SK-N-SH (cell line): Measurements from ENCODE around the gene SPRING1. TPM values are rescaled to one million over a fixed set of nuclear protein-coding genes. Genes with fewer than 3 reads are reported as not detected.
"Not testable (repeated sequence)": the region's sequence is repeated elsewhere in the genome, so short reads cannot be mapped to it uniquely, and the experiment has no call there.

Experiments used
- CTCF ChIA-PET: fragments of 300-600, 350-600 bp; formaldehyde crosslinking; extraction: SDS; loops from one replicate; lab custom pipeline; 2021; lab: Yijun Ruan, JAX
- POLR2A ChIA-PET: fragments of 350-600 bp; sonication (Branson Sonifier 250); formaldehyde crosslinking; extraction: SDS; loops from one replicate; lab custom pipeline; 2020; ENCODE audit warnings: antibody characterized with exemption, inconsistent platforms; lab: Yijun Ruan, JAX
- DNase-seq: peaks from one replicate; pipeline ENCODE4 v3.0.0; 2012
- H2AFZ ChIP-seq: fragments of 200-600 bp; sonication (generic); 2 replicates; pipeline ENCODE4 v1.8.1; 2016; ENCODE audit warnings: antibody characterized with exemption, mild to moderate bottlenecking, low read depth
- H3F3A ChIP-seq: fragments of 200-600 bp; sonication (generic); replicated peaks from 2 replicates; pipeline ENCODE3; 2016; ENCODE audit warnings: antibody characterized with exemption, mild to moderate bottlenecking; ENCODE audit not compliant: insufficient read depth
- H3K27ac ChIP-seq, 2 experiments: fragments of 200-500 bp in 1 of 2; fragments of 200-600 bp in 1 of 2; sonication (Bioruptor generic) in 1 of 2; sonication (generic), shearing (Covaris generic) in 1 of 2; 2 replicates each; pipeline versions ENCODE4 v1.5.1 to v1.6.1; 2014 to 2016; ENCODE audit warnings: low read depth in 2 of 2, inconsistent platforms in 1 of 2, low read length in 1 of 2, mild to moderate bottlenecking in 1 of 2, mixed read lengths in 1 of 2
- H3K27me3 ChIP-seq: fragments of 200-600 bp; sonication (generic), shearing (Covaris generic); 2 replicates; pipeline ENCODE4 v1.6.1; 2016; ENCODE audit warnings: mixed run types; ENCODE audit not compliant: insufficient read depth
- H3K36me3 ChIP-seq, 2 experiments: fragments of 200-500 bp in 1 of 2; fragments of 200-600 bp in 1 of 2; sonication (Bioruptor generic) in 1 of 2; sonication (generic) in 1 of 2; replicated peaks in 1 of 2; 2 replicates each; pipeline versions ENCODE3 to v1.5.1; 2014 to 2016; ENCODE audit warnings: low read length in 1 of 2, mild to moderate bottlenecking in 1 of 2; ENCODE audit not compliant: insufficient read depth in 2 of 2, control insufficient read depth in 1 of 2
- H3K4me1 ChIP-seq, 2 experiments: fragments of 200-500 bp in 1 of 2; fragments of 200-600 bp in 1 of 2; sonication (Bioruptor generic) in 1 of 2; sonication (generic), shearing (Covaris generic) in 1 of 2; 2 replicates each; pipeline versions ENCODE4 v1.5.1 to v1.6.1; 2014 to 2016; ENCODE audit warnings: low read depth in 1 of 2, low read length in 1 of 2, mixed run types in 1 of 2; ENCODE audit not compliant: insufficient read depth in 2 of 2, control insufficient read depth in 1 of 2
- H3K4me2 ChIP-seq: fragments of 200-600 bp; sonication (generic), shearing (Covaris generic); 2 replicates; pipeline ENCODE4 v1.6.1; 2017; ENCODE audit warnings: mixed run types
- H3K4me3 ChIP-seq, 2 experiments: fragments of 200-500 bp in 1 of 2; fragments of 200-600 bp in 1 of 2; sonication (Bioruptor generic) in 1 of 2; sonication (generic), shearing (Covaris generic) in 1 of 2; 2 replicates each; pipeline versions ENCODE4 v1.5.1 to v1.8.1; 2014 to 2016; ENCODE audit warnings: low read depth in 2 of 2, inconsistent platforms in 1 of 2, low read length in 1 of 2, mild to moderate bottlenecking in 1 of 2, mixed read lengths in 1 of 2, moderate library complexity in 1 of 2
- H3K79me2 ChIP-seq: fragments of 200-600 bp; sonication (generic); 2 replicates; pipeline ENCODE4 v1.8.1; 2017; ENCODE audit warnings: mild to moderate bottlenecking; ENCODE audit not compliant: insufficient read depth
- H3K9ac ChIP-seq: fragments of 200-600 bp; sonication (generic); 2 replicates; pipeline ENCODE4 v1.6.1; 2017; ENCODE audit warnings: mixed run types
- H3K9me2 ChIP-seq: fragments of 200-600 bp; sonication (generic); 2 replicates; pipeline ENCODE4 v1.6.1; 2017; ENCODE audit warnings: mixed run types
- H3K9me3 ChIP-seq: fragments of 200-600 bp; sonication (generic); 2 replicates; pipeline ENCODE4 v1.6.1; 2017; ENCODE audit warnings: mixed run types, mild to moderate bottlenecking, moderate library complexity
- H4K20me1 ChIP-seq: fragments of 200-600 bp; sonication (generic); 2 replicates; pipeline ENCODE4 v1.6.1; 2017; ENCODE audit warnings: mild to moderate bottlenecking, mixed run types; ENCODE audit not compliant: insufficient read depth
- EP300 ChIP-seq, 2 experiments: IDR thresholded peaks; 2 replicates each; pipeline versions ENCODE4 v1.4.0 to v1.6.1; 2012; ENCODE audit warnings: borderline replicate concordance in 1 of 2, low read depth in 1 of 2, low read length in 1 of 2
- EZH2phosphoT487 ChIP-seq: fragments of 200-600 bp; sonication (generic); IDR thresholded peaks from 2 replicates; pipeline ENCODE4 v1.6.1; 2017; ENCODE audit warnings: low read depth, mixed run types, mild to moderate bottlenecking, antibody characterized with exemption, moderate library complexity, borderline replicate concordance
- JUND ChIP-seq: IDR thresholded peaks from 2 replicates; pipeline ENCODE4 v1.4.0; 2012
- POLR2AphosphoS5 ChIP-seq: IDR thresholded peaks from 2 replicates; pipeline ENCODE4 v1.6.1; 2012; ENCODE audit warnings: low read depth, low read length
- RCOR1 ChIP-seq: fragments of 150-350 bp; IDR thresholded peaks from 2 replicates; pipeline ENCODE4 v1.6.1; 2017; ENCODE audit warnings: antibody characterized with exemption, low read length
- TEAD4 ChIP-seq: IDR thresholded peaks from 2 replicates; pipeline ENCODE4 v1.4.0; 2012; ENCODE audit warnings: mild to moderate bottlenecking, borderline replicate concordance; ENCODE audit not compliant: insufficient read depth
- YY1 ChIP-seq: IDR thresholded peaks from 2 replicates; pipeline ENCODE4 v1.4.0; 2012; ENCODE audit warnings: low read depth, mild to moderate bottlenecking
- WGBS: methylation state at CpG from one replicate; pipeline ENCODE4 v1.1.6; 2017; ENCODE audit warnings: low lambda C conversion rate; 5-methylcytosine and 5-hydroxymethylcytosine counted together
- polyA plus RNA-seq, 3 experiments: library from polyadenylated mRNA; depleted of rRNA; stranded (reverse); fragments of >200 nt; gene quantifications; 2 replicates each; pipeline ENCODE4 v1.2.3, GENCODE V29; 2012
- TF ChIP-seq, protein P1 (sequence below): fragments of 200-600 bp; sonication (generic); IDR thresholded peaks from 2 replicates; pipeline ENCODE4 v1.6.1; 2017; ENCODE audit warnings: antibody characterized with exemption, mild to moderate bottlenecking, moderate library complexity

Gene SPRING1
- polyA plus RNA-seq, 1 of the 3 experiments (the other 2 are of a cell fraction): 10.9 TPM

GRCh38 chr12:116759783-116760621, 22.1 kb upstream of the SPRING1 start:
- H2AFZ ChIP-seq: no peak overlapping the region

DNA sequence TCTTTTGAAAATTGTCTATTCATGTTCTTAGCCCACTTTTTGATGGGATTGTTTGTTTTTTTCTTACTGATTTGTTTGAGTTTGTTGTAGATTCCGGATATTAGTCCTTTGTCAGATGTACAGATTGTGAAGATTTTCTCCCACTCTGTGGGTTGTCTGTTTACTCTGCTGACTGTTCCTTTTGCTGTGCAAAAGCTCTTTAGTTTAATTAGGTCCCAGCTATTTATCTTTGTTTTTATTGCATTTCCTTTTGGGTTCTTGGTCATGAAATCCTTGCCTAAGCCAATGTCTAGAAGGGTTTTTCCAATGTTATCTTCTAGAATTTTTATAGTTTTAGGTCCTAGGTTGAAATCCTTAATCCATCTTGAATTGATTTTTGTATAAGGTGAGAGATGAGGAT, 16.9 kb upstream of the SPRING1 start:
- H3K79me2 ChIP-seq, CTCF ChIA-PET, H3K27me3 ChIP-seq, H3K9ac ChIP-seq, H3K4me1 ChIP-seq, DNase-seq, POLR2A ChIA-PET, H3K4me2 ChIP-seq, H2AFZ ChIP-seq, H3K27ac ChIP-seq, H3K4me3 ChIP-seq, H3F3A ChIP-seq, H3K9me2 ChIP-seq, H4K20me1 ChIP-seq, H3K36me3 ChIP-seq, H3K9me3 ChIP-seq: not testable (repeated sequence)
- WGBS: 89% methylated on average over 1 of the region's 1 CpG

More at GRCh38 chr12:116759783-116760621, 22.1 kb upstream of the SPRING1 start:
- no peaks in the 10 kb centered on the region for H3K4me1 ChIP-seq
- no peaks in the 10 kb centered on the region for H3K36me3 ChIP-seq
- no peak overlapping the region for H3K4me2 ChIP-seq
- POLR2A ChIA-PET: no interaction called here
- no peaks in the 10 kb centered on the region for H4K20me1 ChIP-seq
- H3K9me2 ChIP-seq: no peaks in the 10 kb centered on the region
- H3K27me3 ChIP-seq: no peaks in the 10 kb centered on the region
- 91% methylated on average over 17 of the region's 22 CpGs for WGBS
- no peak for DNase-seq
- no peaks in the 10 kb centered on the region for H3F3A ChIP-seq
- CTCF ChIA-PET: interaction anchor here (0.6 to 0.9 kb wide), 2 partner anchors 11 to 55 kb away, joined by 3 read pairs; no protein-coding TSS in a partner anchor
- no peak overlapping the region for H3K9ac ChIP-seq
- H3K4me3 ChIP-seq: no peak overlapping the region
- no peak overlapping the region for H3K27ac ChIP-seq
- H3K79me2 ChIP-seq: no peaks in the 10 kb centered on the region
- H3K9me3 ChIP-seq: no peaks in the 10 kb centered on the region
- TF ChIP-seq YY1: no peak
- TF ChIP-seq TEAD4: no peak
- TF ChIP-seq EZH2phosphoT487: no peak
- no peak for TF ChIP-seq EP300 (IDR thresholded peaks at IDR 0.05; ENCODE audit: borderline replicate concordance in 1 of 2, low read depth in 1 of 2, low read length in 1 of 2)
- no peak for TF ChIP-seq RCOR1
- TF ChIP-seq, protein P1, sequence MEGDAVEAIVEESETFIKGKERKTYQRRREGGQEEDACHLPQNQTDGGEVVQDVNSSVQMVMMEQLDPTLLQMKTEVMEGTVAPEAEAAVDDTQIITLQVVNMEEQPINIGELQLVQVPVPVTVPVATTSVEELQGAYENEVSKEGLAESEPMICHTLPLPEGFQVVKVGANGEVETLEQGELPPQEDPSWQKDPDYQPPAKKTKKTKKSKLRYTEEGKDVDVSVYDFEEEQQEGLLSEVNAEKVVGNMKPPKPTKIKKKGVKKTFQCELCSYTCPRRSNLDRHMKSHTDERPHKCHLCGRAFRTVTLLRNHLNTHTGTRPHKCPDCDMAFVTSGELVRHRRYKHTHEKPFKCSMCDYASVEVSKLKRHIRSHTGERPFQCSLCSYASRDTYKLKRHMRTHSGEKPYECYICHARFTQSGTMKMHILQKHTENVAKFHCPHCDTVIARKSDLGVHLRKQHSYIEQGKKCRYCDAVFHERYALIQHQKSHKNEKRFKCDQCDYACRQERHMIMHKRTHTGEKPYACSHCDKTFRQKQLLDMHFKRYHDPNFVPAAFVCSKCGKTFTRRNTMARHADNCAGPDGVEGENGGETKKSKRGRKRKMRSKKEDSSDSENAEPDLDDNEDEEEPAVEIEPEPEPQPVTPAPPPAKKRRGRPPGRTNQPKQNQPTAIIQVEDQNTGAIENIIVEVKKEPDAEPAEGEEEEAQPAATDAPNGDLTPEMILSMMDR: peak; percentile 14; the same call in 1 of the 2 replicates
- TF ChIP-seq POLR2AphosphoS5: no peak
- TF ChIP-seq JUND: no peak

DNA sequence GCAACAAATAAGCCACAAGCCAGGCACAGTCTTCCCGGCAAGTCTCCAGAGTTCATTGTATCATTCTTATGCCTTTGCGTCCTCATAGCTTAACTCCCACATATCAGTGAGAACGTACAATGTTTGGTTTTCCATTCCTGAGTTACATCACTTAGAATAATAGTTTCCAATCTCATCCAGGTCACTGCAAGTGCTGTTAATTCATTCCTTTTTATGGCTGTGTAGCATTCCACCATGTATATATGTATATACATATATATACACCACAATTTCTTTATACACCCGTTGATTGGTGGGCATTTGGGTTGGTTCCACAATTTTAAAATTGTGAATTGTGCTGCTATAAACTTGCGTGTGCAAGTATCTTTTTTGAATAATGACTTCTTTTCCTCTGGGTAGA, 16.2 kb upstream of the SPRING1 start:
- H3K27ac ChIP-seq, H2AFZ ChIP-seq, H3K27me3 ChIP-seq, H3K4me1 ChIP-seq, H3K9me3 ChIP-seq, H3K4me3 ChIP-seq, H4K20me1 ChIP-seq, H3K36me3 ChIP-seq, H3K9me2 ChIP-seq, POLR2A ChIA-PET, H3K79me2 ChIP-seq, H3K9ac ChIP-seq, CTCF ChIA-PET, H3K4me2 ChIP-seq, H3F3A ChIP-seq, DNase-seq: not testable (repeated sequence)
- WGBS: 93% methylated on average over 5 of the region's 5 CpGs
